CD14-positive monocyte (primary cell): ENCODE results near the gene GMEB2. TPM values are rescaled to one million over a fixed set of nuclear protein-coding genes. Genes with fewer than 3 reads are reported as not detected.
A peak's percentile ranks its signal among the peaks of the same experiment; 100 is the strongest.

ENCODE experiments used
- DNase-seq, 3 donors: peaks; one replicate each; pipeline ENCODE4 v3.0.0-alpha.2; 2011 to 2022
- H2AFZ ChIP-seq: 2 replicates; pipeline ENCODE4 v1.6.0; 2012; ENCODE audit warnings: mild to moderate bottlenecking, low read depth, low read length, inconsistent platforms; ENCODE audit not compliant: insufficient read depth, poor library complexity, severe bottlenecking
- H3K27ac ChIP-seq, 2 donors: 1 replicate in 1 of 2; 2 replicates in 1 of 2; pipeline ENCODE4 v1.5.1; 2012 to 2013; ENCODE audit warnings: low read length in 2 of 2, control low read depth in 1 of 2, inconsistent platforms in 1 of 2, low read depth in 1 of 2, mild to moderate bottlenecking in 1 of 2
- H3K27me3 ChIP-seq, 2 donors: one replicate each; pipeline versions ENCODE4 v1.6.0 to v1.6.1; 2011 to 2013; ENCODE audit warnings: low read length in 2 of 2; ENCODE audit not compliant: control insufficient read depth in 2 of 2, insufficient read depth in 2 of 2
- H3K36me3 ChIP-seq, 2 donors: replicated peaks in 1 of 2; 1 replicate in 1 of 2; 2 replicates in 1 of 2; pipeline versions ENCODE4 v1.5.1 to v1.6.1; 2012 to 2013; ENCODE audit warnings: low read length in 2 of 2, control low read depth in 1 of 2, inconsistent platforms in 1 of 2, mild to moderate bottlenecking in 1 of 2; ENCODE audit not compliant: insufficient read depth in 2 of 2, control insufficient read depth in 1 of 2
- H3K4me1 ChIP-seq, 2 donors: 1 replicate in 1 of 2; 2 replicates in 1 of 2; pipeline versions ENCODE4 v1.5.1 to v1.6.1; 2012 to 2013; ENCODE audit warnings: low read length in 2 of 2, control low read depth in 1 of 2, inconsistent platforms in 1 of 2, mild to moderate bottlenecking in 1 of 2, moderate library complexity in 1 of 2; ENCODE audit not compliant: insufficient read depth in 2 of 2, control insufficient read depth in 1 of 2
- H3K4me2 ChIP-seq: replicated peaks from 2 replicates; pipeline ENCODE3; 2012; ENCODE audit warnings: low read length, moderate library complexity, mild to moderate bottlenecking; ENCODE audit not compliant: poor library complexity, severe bottlenecking; ENCODE audit errors: extremely low read depth
- H3K4me3 ChIP-seq, 3 experiments: fragments of 200-600 bp in 1 of 3; sonication (generic) in 1 of 3; replicated peaks in 1 of 3; 1 replicate in 2 of 3; 2 replicates in 1 of 3; pipeline ENCODE4 v1.5.1; 2011 to 2013; ENCODE audit warnings: low read length in 3 of 3, mild to moderate bottlenecking in 3 of 3, control low read depth in 2 of 3, low read depth in 2 of 3, inconsistent platforms in 1 of 3, moderate library complexity in 1 of 3
- H3K79me2 ChIP-seq: 2 replicates; pipeline ENCODE4 v1.6.0; 2012; ENCODE audit warnings: mild to moderate bottlenecking, control low read depth, inconsistent platforms, low read length, moderate library complexity; ENCODE audit not compliant: insufficient read depth
- H3K9ac ChIP-seq: 2 replicates; pipeline ENCODE4 v1.6.0; 2017; ENCODE audit warnings: low read length, mild to moderate bottlenecking; ENCODE audit not compliant: insufficient read depth, poor library complexity, severe bottlenecking
- H3K9me3 ChIP-seq, 2 donors: replicated peaks in 1 of 2; 1 replicate in 1 of 2; 2 replicates in 1 of 2; pipeline versions ENCODE4 v1.5.1 to v1.6.1; 2012 to 2013; ENCODE audit warnings: low read length in 2 of 2, control low read depth in 1 of 2; ENCODE audit not compliant: control insufficient read depth in 1 of 2, insufficient read depth in 1 of 2
- H4K20me1 ChIP-seq: 2 replicates; pipeline ENCODE4 v1.6.0; 2012; ENCODE audit warnings: mild to moderate bottlenecking, low read length, control low read depth, moderate library complexity; ENCODE audit not compliant: insufficient read depth
- H3K27ac Mint-ChIP-seq, 7 donors: one replicate each; pipeline ENCODE4 v1.8.0; 2020; ENCODE audit warnings: mild to moderate bottlenecking in 7 of 7, mixed read lengths in 7 of 7, moderate library complexity in 6 of 7, inconsistent platforms in 2 of 7
- H3K27me3 Mint-ChIP-seq, 3 donors: one replicate each; pipeline ENCODE4 v1.8.0; 2021 to 2022; ENCODE audit warnings: low read depth in 3 of 3, mild to moderate bottlenecking in 3 of 3, mixed read lengths in 3 of 3, moderate library complexity in 3 of 3, inconsistent platforms in 1 of 3
- H3K36me3 Mint-ChIP-seq, 2 donors: one replicate each; pipeline ENCODE4 v1.8.0; 2020; ENCODE audit warnings: mixed read lengths in 2 of 2, inconsistent platforms in 1 of 2, mild to moderate bottlenecking in 1 of 2
- H3K4me1 Mint-ChIP-seq: one replicate; pipeline ENCODE4 v1.8.0; 2020; ENCODE audit warnings: mild to moderate bottlenecking, mixed read lengths
- H3K4me3 Mint-ChIP-seq, 2 donors: one replicate each; pipeline ENCODE4 v1.8.0; 2020; ENCODE audit warnings: mild to moderate bottlenecking in 2 of 2, mixed read lengths in 2 of 2, moderate library complexity in 1 of 2
- H3K9me3 Mint-ChIP-seq, 7 donors: one replicate each; pipeline ENCODE4 v1.8.0; 2020 to 2022; ENCODE audit warnings: mixed read lengths in 7 of 7, mild to moderate bottlenecking in 6 of 7, moderate library complexity in 6 of 7, inconsistent platforms in 2 of 7
- CTCF ChIP-seq: fragments of 200-600 bp; IDR thresholded peaks from one replicate; pipeline ENCODE4 v1.8.0; 2022; ENCODE audit warnings: antibody characterized with exemption, mild to moderate bottlenecking
- WGBS: methylation state at CpG from one replicate; pipeline ENCODE4 v1.1.5; 2013; ENCODE audit warnings: missing lambda C conversion rate; ENCODE audit not compliant: insufficient coverage; 5-methylcytosine and 5-hydroxymethylcytosine counted together
- intact Hi-C, 2 donors: fragments of 100-400 bp; cut with micrococcal nuclease; formaldehyde crosslinking; loops; one replicate each; pipeline versions ENCODE4 v1.15.0 to v1.15.1; 2023
- polyA plus RNA-seq, 3 donors: library from polyadenylated mRNA; depleted of rRNA in 1 of 3; unstranded in 2 of 3; stranded (reverse) in 1 of 3; fragments of 300-500 nt in 2 of 3; fragments of >200 nt in 1 of 3; fragmentation: Illumina TruSeq in 2 of 3; gene quantifications; 1 replicate in 2 of 3; 2 replicates in 1 of 3; pipeline ENCODE4 v1.2.3, GENCODE V29; 2012 to 2021

The GMEB2 gene
- polyA plus RNA-seq, 3 donors, result 2.7 to 11.7 (median 3.8) TPM

- Mint-ChIP-seq H3K27me3 (peaks cover 0 to 5% (median 2%) of the 10 kb centered on the region in 3 donors), H3K9me3 (peaks cover 0 to 2% (median 0%) of the 10 kb centered on the region in 7 donors), H3K27ac (no peak overlapping the region), H3K4me1 (peaks cover 25% of the 10 kb centered on the region), H3K4me3 (no peak overlapping the region), H3K36me3 (peaks cover 15 to 44% of the 10 kb centered on the region in 2 donors)
- H3K36me3 ChIP-seq, result peaks cover 0 to 3% of the 10 kb centered on the region in 2 donors
- DNase-seq, result no peak
- no peaks in the 10 kb centered on the region for H3K27me3 ChIP-seq
- H3K27ac ChIP-seq, result no peak overlapping the region
- H3K79me2 ChIP-seq, result peaks cover 88% of the 10 kb centered on the region
- no peaks in the 10 kb centered on the region for H3K9me3 ChIP-seq
- no peak for TF ChIP-seq CTCF
- no peak overlapping the region for H3K4me3 ChIP-seq
- H3K4me2 ChIP-seq, result no peak overlapping the region
- peaks cover 17 to 27% of the 10 kb centered on the region in 2 donors for H3K4me1 ChIP-seq
- H2AFZ ChIP-seq, result no peak overlapping the region
- 70% methylated on average over 10 of the region's 15 CpGs for WGBS
- peaks cover 25% of the 10 kb centered on the region for H4K20me1 ChIP-seq
- no peak overlapping the region for H3K9ac ChIP-seq
- intact Hi-C loops, result no loop called here
Measured at GRCh38 chr20:63624486-63624885, 2.4 kb downstream of the GMEB2 start.

- Histone ChIP-seq H3K79me2 (peaks cover 88% of the 10 kb centered on the region), H3K36me3 (peaks cover 13 to 20% of the 10 kb centered on the region in 2 donors), H3K27ac (no peak overlapping the region), H3K27me3 (no peaks in the 10 kb centered on the region), H4K20me1 (peaks cover 37% of the 10 kb centered on the region), H3K4me2 (no peak overlapping the region), H3K9me3 (no peaks in the 10 kb centered on the region), H3K9ac (no peak overlapping the region), H2AFZ (no peak overlapping the region), H3K4me3 (no peak overlapping the region), H3K4me1 (peaks cover 7 to 10% of the 10 kb centered on the region in 2 donors)
- Mint-ChIP-seq H3K27me3 (peaks cover 0 to 5% (median 2%) of the 10 kb centered on the region in 3 donors), H3K9me3 (peaks cover 0 to 2% (median 0%) of the 10 kb centered on the region in 7 donors), H3K4me1 (peaks cover 14% of the 10 kb centered on the region), H3K4me3 (no peak overlapping the region), H3K36me3 (peaks cover 33 to 48% of the 10 kb centered on the region in 2 donors), H3K27ac (peak overlapping the region in 2 of 7 donors; percentile 46 to 59)
- no peak for TF ChIP-seq CTCF
- intact Hi-C loops, result no loop called here
- DNase-seq, result no peak
- 80% methylated on average over 1 of the region's 14 CpGs for WGBS
Measured at GRCh38 chr20:63622732-63623131, 4.2 kb downstream of the GMEB2 start.
